Measurements from ENCODE around the gene PDE1A.

Gene PDE1A

GRCh38 chr2:182444170-182444569 lies 17.3 kb upstream of the PDE1A start:
- Histone ChIP-seq H3K27me3 (ENCODE audit: insufficient read depth, poor library complexity, severe bottlenecking) (no peaks in the 10 kb centered on the region), H3K4me3 (replicated peaks; ENCODE audit: insufficient read depth, low read length) (no peak overlapping the region), H3K27ac (replicated peaks) (no peak overlapping the region)
- DNase-seq (ENCODE audit: low read depth in 1 of 2, low spot score in 1 of 2), result no peak
- TF ChIP-seq SPI1 (IDR thresholded peaks at IDR 0.05; ENCODE audit: borderline replicate concordance, low read depth), result no peak
- TF ChIP-seq, protein P1, sequence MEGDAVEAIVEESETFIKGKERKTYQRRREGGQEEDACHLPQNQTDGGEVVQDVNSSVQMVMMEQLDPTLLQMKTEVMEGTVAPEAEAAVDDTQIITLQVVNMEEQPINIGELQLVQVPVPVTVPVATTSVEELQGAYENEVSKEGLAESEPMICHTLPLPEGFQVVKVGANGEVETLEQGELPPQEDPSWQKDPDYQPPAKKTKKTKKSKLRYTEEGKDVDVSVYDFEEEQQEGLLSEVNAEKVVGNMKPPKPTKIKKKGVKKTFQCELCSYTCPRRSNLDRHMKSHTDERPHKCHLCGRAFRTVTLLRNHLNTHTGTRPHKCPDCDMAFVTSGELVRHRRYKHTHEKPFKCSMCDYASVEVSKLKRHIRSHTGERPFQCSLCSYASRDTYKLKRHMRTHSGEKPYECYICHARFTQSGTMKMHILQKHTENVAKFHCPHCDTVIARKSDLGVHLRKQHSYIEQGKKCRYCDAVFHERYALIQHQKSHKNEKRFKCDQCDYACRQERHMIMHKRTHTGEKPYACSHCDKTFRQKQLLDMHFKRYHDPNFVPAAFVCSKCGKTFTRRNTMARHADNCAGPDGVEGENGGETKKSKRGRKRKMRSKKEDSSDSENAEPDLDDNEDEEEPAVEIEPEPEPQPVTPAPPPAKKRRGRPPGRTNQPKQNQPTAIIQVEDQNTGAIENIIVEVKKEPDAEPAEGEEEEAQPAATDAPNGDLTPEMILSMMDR (IDR thresholded peaks at IDR 0.05; ENCODE audit: insufficient read depth, low read length), result no peak
- TF ChIP-seq GABPA (IDR thresholded peaks at IDR 0.05; ENCODE audit: low read depth), result no peak
- TF ChIP-seq, protein P2, sequence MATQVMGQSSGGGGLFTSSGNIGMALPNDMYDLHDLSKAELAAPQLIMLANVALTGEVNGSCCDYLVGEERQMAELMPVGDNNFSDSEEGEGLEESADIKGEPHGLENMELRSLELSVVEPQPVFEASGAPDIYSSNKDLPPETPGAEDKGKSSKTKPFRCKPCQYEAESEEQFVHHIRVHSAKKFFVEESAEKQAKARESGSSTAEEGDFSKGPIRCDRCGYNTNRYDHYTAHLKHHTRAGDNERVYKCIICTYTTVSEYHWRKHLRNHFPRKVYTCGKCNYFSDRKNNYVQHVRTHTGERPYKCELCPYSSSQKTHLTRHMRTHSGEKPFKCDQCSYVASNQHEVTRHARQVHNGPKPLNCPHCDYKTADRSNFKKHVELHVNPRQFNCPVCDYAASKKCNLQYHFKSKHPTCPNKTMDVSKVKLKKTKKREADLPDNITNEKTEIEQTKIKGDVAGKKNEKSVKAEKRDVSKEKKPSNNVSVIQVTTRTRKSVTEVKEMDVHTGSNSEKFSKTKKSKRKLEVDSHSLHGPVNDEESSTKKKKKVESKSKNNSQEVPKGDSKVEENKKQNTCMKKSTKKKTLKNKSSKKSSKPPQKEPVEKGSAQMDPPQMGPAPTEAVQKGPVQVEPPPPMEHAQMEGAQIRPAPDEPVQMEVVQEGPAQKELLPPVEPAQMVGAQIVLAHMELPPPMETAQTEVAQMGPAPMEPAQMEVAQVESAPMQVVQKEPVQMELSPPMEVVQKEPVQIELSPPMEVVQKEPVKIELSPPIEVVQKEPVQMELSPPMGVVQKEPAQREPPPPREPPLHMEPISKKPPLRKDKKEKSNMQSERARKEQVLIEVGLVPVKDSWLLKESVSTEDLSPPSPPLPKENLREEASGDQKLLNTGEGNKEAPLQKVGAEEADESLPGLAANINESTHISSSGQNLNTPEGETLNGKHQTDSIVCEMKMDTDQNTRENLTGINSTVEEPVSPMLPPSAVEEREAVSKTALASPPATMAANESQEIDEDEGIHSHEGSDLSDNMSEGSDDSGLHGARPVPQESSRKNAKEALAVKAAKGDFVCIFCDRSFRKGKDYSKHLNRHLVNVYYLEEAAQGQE (IDR thresholded peaks at IDR 0.05; ENCODE audit: insufficient replicate concordance, low read depth), result no peak
- TF ChIP-seq POLR2AphosphoS5 (IDR thresholded peaks at IDR 0.05; ENCODE audit: low read depth), result no peak

- Histone ChIP-seq H3K27ac (replicated peaks) (no peak overlapping the region), H3K27me3 (ENCODE audit: insufficient read depth, poor library complexity, severe bottlenecking) (no peaks in the 10 kb centered on the region), H3K4me3 (replicated peaks; ENCODE audit: insufficient read depth, low read length) (no peak overlapping the region)
- DNase-seq (ENCODE audit: low read depth in 1 of 2, low spot score in 1 of 2), result no peak
- TF ChIP-seq, protein P2 (IDR thresholded peaks at IDR 0.05; ENCODE audit: insufficient replicate concordance, low read depth), result no peak
- TF ChIP-seq SPI1 (IDR thresholded peaks at IDR 0.05; ENCODE audit: borderline replicate concordance, low read depth) (no peak), GABPA (IDR thresholded peaks at IDR 0.05; ENCODE audit: low read depth) (no peak), POLR2AphosphoS5 (IDR thresholded peaks at IDR 0.05; ENCODE audit: low read depth) (no peak)
- TF ChIP-seq, protein P1 (IDR thresholded peaks at IDR 0.05; ENCODE audit: insufficient read depth, low read length), result no peak
These were observed 9.4 kb upstream of the PDE1A start for GRCh38 chr2:182436252-182436651.

- Histone ChIP-seq H3K27me3 (ENCODE audit: insufficient read depth, poor library complexity, severe bottlenecking) (no peaks in the 10 kb centered on the region), H3K4me3 (replicated peaks; ENCODE audit: insufficient read depth, low read length) (no peak overlapping the region), H3K27ac (replicated peaks) (no peak overlapping the region)
- no peak for DNase-seq (ENCODE audit: low read depth in 1 of 2, low spot score in 1 of 2)
- no peak for TF ChIP-seq GABPA (IDR thresholded peaks at IDR 0.05; ENCODE audit: low read depth)
- TF ChIP-seq, protein P1 (IDR thresholded peaks at IDR 0.05; ENCODE audit: insufficient read depth, low read length), result no peak
- TF ChIP-seq, protein P2 (IDR thresholded peaks at IDR 0.05; ENCODE audit: insufficient replicate concordance, low read depth), result no peak
- TF ChIP-seq SPI1 (IDR thresholded peaks at IDR 0.05; ENCODE audit: borderline replicate concordance, low read depth), result no peak
These were observed 8.9 kb upstream of the PDE1A start for GRCh38 chr2:182435754-182436153.

Data from HL-60 (cell line).